Immature natural killer cell (primary cell): ENCODE data around the gene STOML1. TPM values are rescaled to one million over a fixed set of nuclear protein-coding genes. Genes with fewer than 3 reads are reported as not detected.

ENCODE experiments used
- DNase-seq, 3 donors: peaks; one replicate each; pipeline ENCODE4 v3.0.0; 2022; ENCODE audit warnings: mixed read lengths in 1 of 3
- H3K27ac Mint-ChIP-seq, 6 donors: one replicate each; pipeline ENCODE4 v1.8.0; 2020; ENCODE audit warnings: mixed read lengths in 6 of 6, mild to moderate bottlenecking in 5 of 6, inconsistent platforms in 4 of 6, moderate library complexity in 3 of 6
- H3K27me3 Mint-ChIP-seq, 3 donors: one replicate each; pipeline ENCODE4 v1.8.0; 2020 to 2021; ENCODE audit warnings: low read depth in 3 of 3, mild to moderate bottlenecking in 3 of 3, mixed read lengths in 3 of 3, moderate library complexity in 3 of 3, inconsistent platforms in 1 of 3
- H3K36me3 Mint-ChIP-seq, 3 donors: one replicate each; pipeline ENCODE4 v1.8.0; 2020; ENCODE audit warnings: mixed read lengths in 3 of 3, inconsistent platforms in 2 of 3, mild to moderate bottlenecking in 2 of 3
- H3K4me1 Mint-ChIP-seq, 2 donors: one replicate each; pipeline ENCODE4 v1.8.0; 2020; ENCODE audit warnings: inconsistent platforms in 2 of 2, mild to moderate bottlenecking in 2 of 2, mixed read lengths in 2 of 2, moderate library complexity in 1 of 2
- H3K4me3 Mint-ChIP-seq, 5 donors: one replicate each; pipeline ENCODE4 v1.8.0; 2020; ENCODE audit warnings: mild to moderate bottlenecking in 5 of 5, mixed read lengths in 5 of 5, inconsistent platforms in 3 of 5, moderate library complexity in 3 of 5
- H3K9me3 Mint-ChIP-seq, 6 donors: one replicate each; pipeline ENCODE4 v1.8.0; 2020; ENCODE audit warnings: mild to moderate bottlenecking in 6 of 6, mixed read lengths in 6 of 6, inconsistent platforms in 4 of 6, moderate library complexity in 3 of 6
- polyA plus RNA-seq, 3 donors: library from polyadenylated mRNA; unstranded; fragments of 300-500 nt; fragmentation: Illumina TruSeq; gene quantifications; one replicate each; pipeline ENCODE4 v1.2.3, GENCODE V29; 2021

STOML1 gene
- polyA plus RNA-seq, 3 donors from 2014 or later, result 12.7 to 17.4 (median 13.2) TPM

DNA sequence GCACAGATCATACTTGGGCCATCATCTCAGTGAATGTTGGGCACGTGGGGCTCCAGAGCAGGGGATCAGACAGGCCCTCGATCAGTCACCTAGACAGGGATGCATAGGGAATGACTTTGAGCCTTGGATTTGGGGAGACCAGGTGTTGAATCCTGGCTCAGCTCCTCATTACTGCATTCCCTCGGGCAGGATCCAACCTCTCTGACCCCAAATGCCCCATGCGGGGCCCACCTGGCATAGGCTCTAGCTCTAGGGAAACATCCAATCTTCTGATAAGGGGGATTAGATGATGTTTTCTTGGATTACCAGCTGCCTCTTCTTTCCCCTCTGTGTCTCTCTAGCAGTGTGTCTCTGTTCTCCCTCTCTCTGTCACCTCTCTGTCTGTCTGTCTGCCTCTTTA lies 43.1 kb downstream of the STOML1 start:
- Mint-ChIP-seq H3K4me1 (peaks cover 4 to 6% of the 10 kb centered on the region in 2 donors), H3K27ac (no peak overlapping the region), H3K4me3 (no peak overlapping the region), H3K36me3 (no peaks in the 10 kb centered on the region), H3K27me3 (peaks cover 0 to 4% (median 1%) of the 10 kb centered on the region in 3 donors), H3K9me3 (no peaks in the 10 kb centered on the region)
- no peak for DNase-seq

DNA sequence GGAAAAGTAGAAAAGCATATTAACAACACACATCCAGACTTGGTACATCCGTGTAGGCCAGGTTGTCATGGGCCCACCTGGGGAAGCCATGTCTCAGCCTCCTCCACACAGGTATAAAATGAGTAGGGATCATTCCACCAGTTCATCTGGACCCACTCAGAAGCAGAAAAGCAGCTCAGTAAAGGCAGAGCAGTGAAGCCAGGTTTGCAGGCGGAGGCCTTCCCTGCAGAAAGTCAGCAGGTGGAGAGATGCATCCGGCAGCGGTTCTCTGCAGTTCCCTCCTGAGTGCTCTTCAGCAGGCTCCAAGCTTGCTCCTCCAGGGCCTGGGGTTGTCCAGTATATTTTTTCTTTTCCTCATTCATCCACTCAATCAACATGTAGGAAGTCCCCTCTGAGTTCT lies 43.7 kb downstream of the STOML1 start:
- peaks cover 0 to 4% (median 0%) of the 10 kb centered on the region in 3 donors for H3K27me3 Mint-ChIP-seq
- H3K36me3 Mint-ChIP-seq, result no peaks in the 10 kb centered on the region
- no peak for DNase-seq
- H3K4me3 Mint-ChIP-seq, result no peak overlapping the region
- peaks cover 4 to 6% of the 10 kb centered on the region in 2 donors for H3K4me1 Mint-ChIP-seq
- no peaks in the 10 kb centered on the region for H3K9me3 Mint-ChIP-seq
- H3K27ac Mint-ChIP-seq, result no peak overlapping the region

DNA sequence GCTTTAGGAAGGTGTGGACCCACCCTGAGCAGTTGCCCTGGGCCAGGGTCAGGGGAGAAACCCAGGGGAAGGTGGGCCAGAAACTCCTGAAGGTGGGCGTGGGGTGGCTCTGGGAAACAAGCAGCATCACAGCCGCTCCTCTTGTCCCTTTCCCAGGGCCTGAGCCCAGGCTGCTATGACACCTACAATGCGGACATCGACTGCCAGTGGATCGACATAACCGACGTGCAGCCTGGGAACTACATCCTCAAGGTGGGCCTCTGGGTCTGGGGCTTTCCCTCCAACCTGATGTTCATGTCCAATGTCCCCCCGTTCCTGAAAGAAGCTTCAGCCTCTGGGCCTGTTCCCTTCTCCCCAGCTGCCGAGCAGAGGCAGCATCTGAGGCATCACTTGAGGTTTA lies 44.4 kb downstream of the STOML1 start:
- Mint-ChIP-seq H3K4me3 (no peak overlapping the region), H3K4me1 (peaks cover 4 to 6% of the 10 kb centered on the region in 2 donors), H3K27me3 (peaks cover 0 to 4% (median 0%) of the 10 kb centered on the region in 3 donors), H3K9me3 (no peaks in the 10 kb centered on the region), H3K27ac (no peak overlapping the region), H3K36me3 (no peaks in the 10 kb centered on the region)
- no peak for DNase-seq

DNA sequence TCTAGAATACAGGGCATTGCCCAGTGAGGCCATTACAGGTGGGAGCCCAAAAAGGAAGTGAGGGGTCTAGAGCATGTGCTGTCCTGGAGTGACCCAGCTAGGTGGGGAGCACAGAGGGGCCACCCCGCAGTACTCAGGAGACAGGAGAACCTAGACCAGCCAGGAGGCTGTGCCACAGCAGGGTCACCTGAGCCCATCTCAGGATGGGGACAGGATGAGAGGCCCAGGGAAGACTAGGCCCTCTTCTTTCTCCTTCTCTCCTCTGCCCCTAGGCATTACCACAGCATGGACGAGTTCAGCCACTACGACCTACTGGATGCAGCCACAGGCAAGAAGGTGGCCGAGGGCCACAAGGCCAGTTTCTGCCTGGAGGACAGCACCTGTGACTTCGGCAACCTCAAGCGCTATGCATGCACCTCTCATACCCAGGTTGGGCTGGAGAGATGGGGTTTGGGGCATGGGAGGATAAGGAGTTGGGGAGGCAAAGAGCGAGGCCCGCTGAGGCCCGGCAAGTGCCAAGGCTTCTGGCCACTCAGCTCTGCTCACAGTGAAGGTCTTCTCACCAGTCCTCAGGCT lies 45.2 kb downstream of the STOML1 start:
- Mint-ChIP-seq H3K4me3 (no peak overlapping the region), H3K4me1 (peaks cover 6 to 10% of the 10 kb centered on the region in 2 donors), H3K36me3 (no peaks in the 10 kb centered on the region), H3K27me3 (peaks cover 0 to 4% (median 0%) of the 10 kb centered on the region in 3 donors), H3K9me3 (no peaks in the 10 kb centered on the region), H3K27ac (no peak overlapping the region)
- DNase-seq, result no peak

DNA sequence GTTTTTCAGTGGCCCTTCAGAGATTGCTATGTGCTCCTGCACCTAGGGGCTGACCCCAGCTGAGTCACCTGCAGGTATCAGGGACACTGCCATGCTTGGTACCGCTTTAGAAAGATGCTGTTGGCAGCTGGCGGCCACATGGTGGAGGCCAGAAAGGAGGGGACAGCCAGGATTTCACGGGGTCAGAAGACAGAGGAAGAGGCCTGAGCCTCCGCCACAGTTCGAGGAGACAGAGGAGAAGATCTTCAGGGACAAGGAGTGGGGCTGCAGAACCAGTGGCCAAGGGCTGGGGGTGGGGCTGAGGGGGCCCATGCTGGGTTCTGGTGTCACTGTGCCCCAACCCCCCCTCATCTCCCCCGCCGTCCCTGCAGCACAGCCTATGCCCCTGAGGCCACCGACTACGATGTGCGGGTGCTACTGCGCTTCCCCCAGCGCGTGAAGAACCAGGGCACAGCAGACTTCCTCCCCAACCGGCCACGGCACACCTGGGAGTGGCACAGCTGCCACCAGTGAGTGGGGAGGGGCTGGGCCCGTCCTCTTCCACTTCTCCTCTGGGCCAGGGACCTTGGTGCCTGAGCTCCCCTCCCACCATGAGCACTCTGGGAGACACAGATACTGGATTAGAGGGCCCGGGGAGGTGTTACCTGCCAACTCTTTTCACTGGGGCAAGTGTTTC lies 45.9 kb downstream of the STOML1 start:
- Mint-ChIP-seq H3K36me3 (no peaks in the 10 kb centered on the region), H3K4me1 (peaks cover 7 to 10% of the 10 kb centered on the region in 2 donors), H3K27me3 (peaks cover 0 to 4% (median 0%) of the 10 kb centered on the region in 3 donors), H3K9me3 (no peaks in the 10 kb centered on the region), H3K4me3 (no peak overlapping the region), H3K27ac (no peak overlapping the region)
- DNase-seq, result no peak

DNA sequence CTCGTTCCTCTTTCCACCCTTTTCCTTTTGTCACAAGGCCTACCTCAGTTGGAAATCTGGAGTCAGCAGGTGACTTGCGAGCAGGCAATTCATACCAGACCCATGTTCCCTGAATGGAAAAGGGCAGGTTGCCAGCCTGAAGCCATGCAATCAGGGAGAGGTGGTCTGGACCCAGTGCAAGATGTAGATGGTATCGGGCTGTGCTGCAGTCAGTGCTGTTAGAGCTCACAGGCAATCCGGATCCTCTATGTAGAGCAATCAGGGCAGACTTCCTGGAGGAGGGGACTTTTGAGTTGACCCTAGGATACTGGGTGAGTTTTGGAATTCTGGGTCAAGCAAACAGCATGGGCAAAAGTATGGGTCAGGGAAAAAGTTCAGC lies 47.0 kb downstream of the STOML1 start:
- H3K36me3 Mint-ChIP-seq, result no peaks in the 10 kb centered on the region
- H3K27ac Mint-ChIP-seq, result no peak overlapping the region
- no peak for DNase-seq
- H3K9me3 Mint-ChIP-seq, result no peaks in the 10 kb centered on the region
- H3K27me3 Mint-ChIP-seq, result peaks cover 0 to 2% (median 1%) of the 10 kb centered on the region in 3 donors
- H3K4me3 Mint-ChIP-seq, result no peak overlapping the region
- H3K4me1 Mint-ChIP-seq, result peaks cover 5 to 10% of the 10 kb centered on the region in 2 donors

DNA sequence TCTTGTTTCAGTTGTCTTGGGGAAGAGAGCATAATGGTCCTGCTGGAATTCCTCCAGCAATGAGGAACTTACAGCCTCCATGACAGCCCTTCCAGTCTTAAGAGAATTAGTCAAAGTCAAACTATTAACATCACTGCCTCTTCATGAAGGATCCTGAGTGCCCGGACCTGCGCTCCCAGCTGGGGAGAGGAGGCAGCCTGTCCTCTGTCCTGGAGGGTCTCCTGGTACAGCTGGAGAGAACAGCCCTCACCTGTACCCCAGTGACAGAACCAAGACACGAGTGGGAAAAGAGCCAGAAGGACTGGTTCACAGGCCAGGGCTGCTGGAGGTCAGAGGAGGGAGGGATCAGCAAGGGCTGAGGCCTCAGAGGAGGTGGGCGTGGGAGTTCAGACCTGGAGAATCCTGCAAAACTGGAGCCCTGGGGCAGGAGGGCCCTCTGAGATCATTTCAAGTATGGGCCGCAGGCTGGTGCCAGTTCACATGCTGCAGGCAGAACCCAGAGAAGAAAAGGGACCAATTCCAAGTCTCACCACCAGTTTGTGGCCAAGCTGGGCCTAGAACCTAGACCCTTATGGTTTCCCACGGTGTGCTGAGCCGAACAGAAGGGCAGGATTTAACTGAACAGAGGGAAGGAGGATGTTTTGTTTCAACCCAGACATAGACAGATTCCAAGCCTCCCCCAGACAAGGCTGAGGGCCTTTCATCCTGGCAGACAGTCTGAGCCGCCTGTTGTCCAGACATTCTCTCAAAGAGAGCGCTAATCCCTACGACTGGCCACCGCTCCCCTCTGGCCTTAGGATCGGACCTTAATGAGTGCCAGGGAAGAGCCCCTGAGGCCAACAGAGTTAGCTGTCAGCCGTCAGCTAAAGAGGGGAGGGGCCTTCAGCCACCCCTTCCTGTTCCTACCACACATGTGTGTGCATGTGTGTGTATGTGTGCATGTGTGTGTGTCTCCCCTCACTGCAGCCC lies 47.6 kb downstream of the STOML1 start:
- Mint-ChIP-seq H3K27ac (no peak overlapping the region), H3K4me1 (peaks cover 5 to 10% of the 10 kb centered on the region in 2 donors), H3K9me3 (no peaks in the 10 kb centered on the region), H3K27me3 (peaks cover 0 to 2% (median 1%) of the 10 kb centered on the region in 3 donors), H3K4me3 (no peak overlapping the region), H3K36me3 (no peaks in the 10 kb centered on the region)
- no peak for DNase-seq

DNA sequence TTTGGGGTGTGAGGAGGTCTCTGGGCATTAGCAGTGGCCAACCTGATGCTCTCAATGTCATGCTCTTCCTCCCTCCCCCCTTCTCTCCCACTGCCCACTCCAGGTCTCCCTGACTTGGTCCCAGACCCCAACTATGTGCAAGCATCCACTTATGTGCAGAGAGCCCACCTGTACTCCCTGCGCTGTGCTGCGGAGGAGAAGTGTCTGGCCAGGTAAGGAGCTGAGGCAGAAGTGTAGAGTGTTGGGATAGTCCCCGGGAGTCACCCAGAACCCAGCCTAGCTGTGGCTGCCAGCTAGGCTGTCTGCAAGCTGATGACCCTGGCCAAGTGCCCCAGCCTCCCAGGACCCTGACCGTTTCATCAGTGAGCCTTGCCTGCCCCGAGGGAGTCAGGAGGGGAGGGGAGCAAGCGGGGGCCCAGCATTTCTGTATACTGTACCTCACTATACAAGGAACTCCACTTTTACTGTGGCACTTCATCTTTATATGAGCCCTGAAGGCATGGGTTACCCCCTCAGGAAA lies 49.3 kb downstream of the STOML1 start:
- Mint-ChIP-seq H3K36me3 (no peaks in the 10 kb centered on the region), H3K9me3 (no peaks in the 10 kb centered on the region), H3K27me3 (peaks cover 0 to 1% (median 0%) of the 10 kb centered on the region in 3 donors), H3K4me3 (no peak overlapping the region), H3K4me1 (peaks cover 5 to 10% of the 10 kb centered on the region in 2 donors), H3K27ac (no peak overlapping the region)
- DNase-seq, result no peak

DNA sequence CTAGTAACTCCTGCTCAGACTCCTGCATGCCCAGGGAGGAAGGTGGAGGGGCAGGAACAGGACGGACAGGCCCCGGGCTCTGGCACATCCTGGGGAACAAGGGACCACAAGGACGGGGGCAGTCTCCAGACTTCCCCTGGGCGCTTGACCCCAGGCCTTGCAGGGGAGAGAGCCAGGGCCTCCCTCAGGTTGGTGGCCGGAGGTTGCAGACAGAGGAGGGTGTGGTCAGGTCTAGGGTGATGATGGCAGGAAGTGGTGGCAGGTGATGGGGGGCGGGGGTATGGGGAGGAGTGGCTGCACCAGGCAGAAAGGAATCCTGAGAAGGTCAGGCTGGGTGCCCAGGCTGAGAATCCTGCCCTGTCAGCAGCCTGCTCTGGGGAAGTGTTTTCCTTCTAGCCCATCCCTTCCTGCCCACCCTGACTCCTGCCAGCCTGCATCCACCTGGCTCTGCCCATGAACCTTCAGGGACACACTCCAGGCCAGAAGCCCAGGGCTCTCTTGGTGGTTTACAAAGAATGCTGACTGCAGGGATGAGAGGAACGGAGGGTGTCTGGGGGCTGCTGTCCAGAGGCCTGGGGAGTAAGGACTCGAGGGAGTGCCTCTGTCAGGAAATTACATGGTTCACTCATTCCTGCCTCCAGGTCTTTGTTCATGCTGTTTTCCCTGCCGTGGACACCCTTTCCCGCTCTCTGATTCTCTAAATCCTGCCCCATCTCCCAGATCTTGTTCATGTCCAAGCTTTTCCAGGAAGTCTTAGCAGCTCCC lies 50.0 kb downstream of the STOML1 start:
- Mint-ChIP-seq H3K9me3 (no peaks in the 10 kb centered on the region), H3K36me3 (no peaks in the 10 kb centered on the region), H3K27me3 (peaks cover 0 to 1% (median 0%) of the 10 kb centered on the region in 3 donors), H3K4me3 (no peak overlapping the region), H3K4me1 (peaks cover 5 to 10% of the 10 kb centered on the region in 2 donors), H3K27ac (no peak overlapping the region)
- no peak for DNase-seq

DNA sequence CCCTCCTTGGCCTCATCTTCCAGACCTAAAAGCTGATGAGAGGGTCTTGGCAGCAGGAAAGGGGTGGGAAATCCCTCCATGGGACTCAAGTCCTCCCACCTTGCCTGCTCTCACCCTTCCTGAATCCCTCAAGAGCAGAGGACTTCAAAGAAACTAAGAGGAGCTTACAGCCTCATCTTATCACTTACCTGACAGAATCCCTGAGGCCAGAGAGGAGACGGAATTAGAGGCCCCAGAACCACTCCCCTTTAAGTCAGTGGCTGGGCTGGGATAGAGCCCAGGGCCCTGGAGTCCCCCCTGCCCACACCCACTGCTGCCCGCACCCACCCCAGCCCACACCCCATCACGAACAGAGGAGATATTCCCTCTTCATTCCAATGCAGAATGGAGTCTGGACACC lies 50.6 kb downstream of the STOML1 start:
- DNase-seq, result no peak
- peaks cover 0 to 1% (median 0%) of the 10 kb centered on the region in 3 donors for H3K27me3 Mint-ChIP-seq
- no peaks in the 10 kb centered on the region for H3K9me3 Mint-ChIP-seq
- H3K27ac Mint-ChIP-seq, result no peak overlapping the region
- peaks cover 5 to 10% of the 10 kb centered on the region in 2 donors for H3K4me1 Mint-ChIP-seq
- H3K36me3 Mint-ChIP-seq, result no peaks in the 10 kb centered on the region
- no peak overlapping the region for H3K4me3 Mint-ChIP-seq

DNA sequence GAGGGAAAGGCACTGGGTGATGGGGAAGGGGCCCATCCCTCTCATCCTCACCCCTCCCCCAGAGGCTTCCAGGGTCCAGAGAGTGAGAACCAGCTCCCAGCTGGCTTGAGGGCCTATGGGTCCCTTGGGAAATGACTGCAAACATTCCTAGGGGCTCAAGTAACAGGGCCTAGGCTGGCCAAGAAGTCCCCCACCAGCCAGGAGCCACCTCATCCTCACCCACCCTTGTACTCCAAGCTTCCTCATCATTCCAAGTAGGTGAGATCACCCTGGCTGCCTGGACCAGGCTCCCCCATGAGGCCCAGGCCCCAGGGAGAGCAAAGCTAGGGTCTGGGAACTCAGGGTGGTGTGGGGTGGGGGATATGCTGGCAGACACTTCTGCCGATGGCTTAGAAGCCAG lies 51.1 kb downstream of the STOML1 start:
- Mint-ChIP-seq H3K4me1 (peaks cover 5 to 10% of the 10 kb centered on the region in 2 donors), H3K9me3 (no peaks in the 10 kb centered on the region), H3K27me3 (peaks cover 0 to 1% (median 0%) of the 10 kb centered on the region in 3 donors), H3K27ac (no peak overlapping the region), H3K4me3 (no peak overlapping the region), H3K36me3 (no peaks in the 10 kb centered on the region)
- DNase-seq, result no peak

DNA sequence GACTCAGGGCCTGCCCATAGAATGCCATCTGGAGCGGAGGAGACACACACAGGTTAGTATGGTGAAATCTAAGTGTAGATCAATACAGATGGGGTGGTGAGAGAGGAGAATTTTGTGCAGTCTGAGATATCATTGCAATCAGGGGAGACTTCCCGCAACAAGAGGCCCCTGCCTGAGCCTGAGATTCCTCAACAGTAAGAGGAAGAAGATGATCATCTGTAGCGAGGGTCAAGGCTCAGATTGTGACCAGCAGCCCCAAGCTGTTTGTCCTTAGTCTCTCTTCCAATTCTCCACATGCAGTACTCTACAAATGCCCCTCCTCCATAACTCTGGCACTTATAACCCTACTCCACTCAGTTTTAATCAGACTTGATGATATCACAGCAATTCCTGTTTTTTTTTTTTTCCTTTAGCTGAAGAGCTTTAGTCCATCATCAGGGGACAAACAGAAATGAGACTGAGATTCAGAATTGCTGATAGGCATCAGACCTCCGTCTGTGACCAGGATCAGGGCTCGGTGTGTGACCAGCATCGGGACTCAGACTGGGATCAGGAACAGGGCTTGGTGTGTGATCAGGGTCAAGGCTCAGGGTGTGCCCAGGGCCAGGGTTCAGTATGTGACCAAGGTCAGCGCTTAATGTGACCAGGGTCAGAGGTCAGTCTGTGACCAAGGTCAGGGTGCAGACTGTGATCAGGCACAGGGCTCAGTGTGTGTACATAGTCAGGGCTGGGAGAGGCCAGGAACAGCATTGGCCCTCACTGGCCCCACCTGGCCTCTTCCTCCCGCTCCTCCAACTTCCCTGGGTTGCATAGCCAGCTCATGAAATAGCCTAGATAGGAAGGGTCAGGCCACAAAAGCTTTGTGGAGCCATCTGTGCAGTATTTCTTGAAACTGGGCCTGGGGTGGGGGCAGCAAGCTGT lies 51.8 kb downstream of the STOML1 start:
- Mint-ChIP-seq H3K27ac (no peak overlapping the region), H3K4me3 (no peak overlapping the region), H3K27me3 (peaks cover 0 to 1% (median 0%) of the 10 kb centered on the region in 3 donors), H3K9me3 (no peaks in the 10 kb centered on the region), H3K4me1 (peaks cover 5 to 10% of the 10 kb centered on the region in 2 donors), H3K36me3 (no peaks in the 10 kb centered on the region)
- no peak for DNase-seq
